Tibial artery (tissue), 4 donors: ENCODE measurements around the gene OGFOD2.

ENCODE experiments used
- DNase-seq, 2 donors: peaks; one replicate each; pipeline ENCODE4 v3.0.0-alpha.2; 2019
- H3K27ac ChIP-seq, 2 donors: fragments of 200-600 bp; sonication (generic) in 1 of 2; 1 replicate in 1 of 2; 2 replicates in 1 of 2; pipeline ENCODE4 v1.5.1; 2018 to 2019; ENCODE audit warnings: mild to moderate bottlenecking in 1 of 2
- H3K27me3 ChIP-seq, 2 donors: fragments of 200-600 bp; sonication (generic) in 1 of 2; one replicate each; pipeline versions ENCODE4 v1.5.1 to v1.6.0; 2016 to 2019
- H3K36me3 ChIP-seq, 3 donors: fragments of 200-600 bp; sonication (generic) in 2 of 3; one replicate each; pipeline ENCODE4 v1.5.1; 2016 to 2019; ENCODE audit warnings: mild to moderate bottlenecking in 2 of 3
- H3K4me1 ChIP-seq, 4 donors: fragments of 200-600 bp; sonication (generic) in 2 of 4; 1 replicate in 3 of 4; 2 replicates in 1 of 4; pipeline ENCODE4 v1.5.1; 2016 to 2019
- H3K4me3 ChIP-seq, 2 donors: fragments of 200-600 bp; sonication (generic) in 1 of 2; 1 replicate in 1 of 2; 2 replicates in 1 of 2; pipeline ENCODE4 v1.5.1; 2018 to 2019; ENCODE audit warnings: mild to moderate bottlenecking in 2 of 2
- H3K9me3 ChIP-seq, 3 donors: fragments of 200-600 bp; sonication (generic) in 1 of 3; one replicate each; pipeline ENCODE4 v1.5.1; 2016 to 2019
- intact Hi-C: fragments of 100-400 bp; cut with DNase I; formaldehyde crosslinking; loops from one replicate; pipeline ENCODE4 v1.15.0; 2023; ENCODE audit warnings: low total_unique reads
- TF ChIP-seq, protein P1 (sequence below), 2 experiments: fragments of 200-600 bp in 1 of 2; fragments of 450-650 bp in 1 of 2; IDR thresholded peaks; one replicate each; pipeline ENCODE4 v1.5.1; 2017 to 2019; ENCODE audit warnings: antibody characterized with exemption in 2 of 2, mild to moderate bottlenecking in 1 of 2, moderate library complexity in 1 of 2

OGFOD2 gene

DNA sequence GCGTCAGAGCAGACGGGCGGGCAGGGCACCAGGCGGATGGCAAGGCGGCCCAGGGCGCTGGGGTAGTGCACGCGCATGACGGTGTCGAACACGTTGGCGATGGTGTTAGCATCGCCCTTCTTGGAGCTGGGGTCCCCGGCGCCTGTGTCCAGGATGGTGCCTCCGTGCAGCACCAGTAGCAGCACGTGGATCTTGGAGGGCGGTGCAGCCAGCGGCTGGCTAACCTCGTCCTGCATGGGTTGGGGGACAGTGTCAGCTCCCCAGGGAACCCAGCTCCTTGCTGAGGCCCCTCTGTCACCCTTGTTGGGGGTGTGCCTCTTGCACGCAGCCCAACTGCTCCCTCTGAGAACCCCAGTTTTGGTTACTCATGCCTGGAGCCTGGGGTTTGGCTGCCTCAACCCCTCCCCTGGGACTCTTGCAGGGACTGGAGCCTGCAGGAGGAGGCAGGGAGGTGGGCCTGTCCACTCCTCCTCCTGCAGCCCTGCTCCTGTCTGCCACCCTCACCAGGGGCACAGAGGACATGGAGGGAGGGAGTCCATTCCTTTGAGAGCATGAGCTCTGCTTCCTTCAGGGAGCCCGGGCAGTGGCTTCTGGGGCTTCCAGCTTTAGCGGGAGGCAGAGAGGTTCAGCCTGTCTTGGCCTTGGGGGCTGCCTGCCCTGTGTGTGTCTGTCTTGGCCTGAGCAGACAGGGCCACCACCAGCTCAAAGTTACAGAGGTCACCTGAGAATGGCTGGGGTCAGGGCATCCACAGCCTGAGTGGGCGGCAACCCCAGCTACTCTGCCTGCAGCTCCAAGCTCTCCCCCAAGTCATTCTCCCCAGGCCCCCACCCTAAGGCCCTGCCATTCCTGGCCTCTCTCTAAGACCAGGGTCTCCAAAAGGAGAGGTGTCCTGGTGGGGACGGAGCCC is 22.6 kb downstream of the OGFOD2 start:
- no peak overlapping the region for H3K27ac ChIP-seq
- H3K36me3 ChIP-seq, result peaks cover 0 to 20% (median 4%) of the 10 kb centered on the region in 3 donors
- TF ChIP-seq, protein P1, sequence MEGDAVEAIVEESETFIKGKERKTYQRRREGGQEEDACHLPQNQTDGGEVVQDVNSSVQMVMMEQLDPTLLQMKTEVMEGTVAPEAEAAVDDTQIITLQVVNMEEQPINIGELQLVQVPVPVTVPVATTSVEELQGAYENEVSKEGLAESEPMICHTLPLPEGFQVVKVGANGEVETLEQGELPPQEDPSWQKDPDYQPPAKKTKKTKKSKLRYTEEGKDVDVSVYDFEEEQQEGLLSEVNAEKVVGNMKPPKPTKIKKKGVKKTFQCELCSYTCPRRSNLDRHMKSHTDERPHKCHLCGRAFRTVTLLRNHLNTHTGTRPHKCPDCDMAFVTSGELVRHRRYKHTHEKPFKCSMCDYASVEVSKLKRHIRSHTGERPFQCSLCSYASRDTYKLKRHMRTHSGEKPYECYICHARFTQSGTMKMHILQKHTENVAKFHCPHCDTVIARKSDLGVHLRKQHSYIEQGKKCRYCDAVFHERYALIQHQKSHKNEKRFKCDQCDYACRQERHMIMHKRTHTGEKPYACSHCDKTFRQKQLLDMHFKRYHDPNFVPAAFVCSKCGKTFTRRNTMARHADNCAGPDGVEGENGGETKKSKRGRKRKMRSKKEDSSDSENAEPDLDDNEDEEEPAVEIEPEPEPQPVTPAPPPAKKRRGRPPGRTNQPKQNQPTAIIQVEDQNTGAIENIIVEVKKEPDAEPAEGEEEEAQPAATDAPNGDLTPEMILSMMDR (IDR thresholded peaks at IDR 0.05), result no peak
- H3K27me3 ChIP-seq, result no peaks in the 10 kb centered on the region
- intact Hi-C loops, result no loop called here
- no peaks in the 10 kb centered on the region for H3K9me3 ChIP-seq
- H3K4me3 ChIP-seq, result no peak overlapping the region
- no peak for DNase-seq
- peaks cover 0 to 14% (median 0%) of the 10 kb centered on the region in 4 donors for H3K4me1 ChIP-seq

DNA sequence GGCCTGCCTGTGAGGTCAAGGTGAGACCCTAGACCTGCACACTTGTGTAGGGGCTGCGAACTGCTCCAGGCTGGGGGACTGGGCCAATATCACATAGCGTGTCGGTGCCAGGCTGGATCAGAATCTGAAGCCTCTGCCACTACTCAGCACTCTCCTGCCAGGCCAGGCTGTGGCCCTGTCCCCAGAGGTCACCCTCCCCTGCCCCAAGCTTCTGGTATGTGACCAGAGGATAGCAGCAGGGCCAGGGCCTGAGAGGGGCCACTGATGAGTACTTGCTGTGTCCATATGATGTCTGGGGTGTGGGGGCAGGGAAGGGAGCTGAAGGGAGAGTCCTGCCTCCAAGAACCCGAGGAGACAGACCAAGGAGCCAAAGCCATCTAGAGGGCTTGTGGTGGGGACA is 23.3 kb downstream of the OGFOD2 start:
- no peak overlapping the region for H3K27ac ChIP-seq
- no peaks in the 10 kb centered on the region for H3K27me3 ChIP-seq
- DNase-seq, result no peak
- no peaks in the 10 kb centered on the region for H3K9me3 ChIP-seq
- intact Hi-C loops, result no loop called here
- TF ChIP-seq, protein P1 (IDR thresholded peaks at IDR 0.05), result no peak
- no peak overlapping the region for H3K4me3 ChIP-seq
- H3K4me1 ChIP-seq, result peaks cover 0 to 14% (median 0%) of the 10 kb centered on the region in 4 donors
- peaks cover 0 to 20% (median 4%) of the 10 kb centered on the region in 3 donors for H3K36me3 ChIP-seq

DNA sequence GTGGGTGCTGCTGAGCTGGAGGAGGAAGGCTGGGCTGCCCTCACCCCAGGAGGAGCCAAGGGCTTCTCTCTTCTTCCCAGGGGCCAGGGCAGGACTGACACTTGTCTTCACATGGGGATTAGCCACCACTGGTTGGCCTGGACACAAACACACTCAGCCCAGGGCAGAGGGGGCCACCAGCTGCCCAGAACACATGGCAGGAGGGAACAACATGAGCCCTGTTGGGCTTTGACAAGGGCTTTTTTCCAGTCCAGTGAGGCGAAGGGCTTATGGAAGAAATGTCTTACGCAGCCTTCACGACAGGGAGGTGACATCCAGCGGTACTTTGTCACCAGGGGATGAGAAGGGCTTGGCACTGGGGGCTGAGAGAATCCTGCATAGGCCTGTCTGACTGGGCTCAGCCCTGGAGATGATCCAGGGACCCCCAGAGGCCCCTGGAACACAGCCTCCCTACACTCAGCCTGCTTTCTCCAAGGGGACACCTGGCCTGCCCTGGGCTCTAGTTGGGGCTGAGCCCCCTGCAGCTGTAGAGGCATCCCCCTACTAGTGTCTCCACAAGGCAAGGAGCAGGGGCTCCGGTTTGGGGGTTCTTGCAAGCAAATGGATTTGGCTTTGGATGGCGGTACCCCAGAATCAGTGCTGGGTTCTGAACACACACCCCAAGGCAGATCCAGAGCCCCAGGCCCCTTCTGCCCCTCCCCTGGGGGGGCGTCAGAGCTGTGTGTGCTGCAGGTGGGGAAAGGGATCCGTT is 24.3 kb downstream of the OGFOD2 start:
- TF ChIP-seq, protein P1 (IDR thresholded peaks at IDR 0.05), result no peak
- intact Hi-C loops, result no loop called here
- peaks cover 0 to 24% (median 7%) of the 10 kb centered on the region in 3 donors for H3K36me3 ChIP-seq
- no peaks in the 10 kb centered on the region for H3K9me3 ChIP-seq
- no peak for DNase-seq
- peaks cover 0 to 14% (median 0%) of the 10 kb centered on the region in 4 donors for H3K4me1 ChIP-seq
- no peaks in the 10 kb centered on the region for H3K27me3 ChIP-seq
- no peak overlapping the region for H3K27ac ChIP-seq
- H3K4me3 ChIP-seq, result no peak overlapping the region

DNA sequence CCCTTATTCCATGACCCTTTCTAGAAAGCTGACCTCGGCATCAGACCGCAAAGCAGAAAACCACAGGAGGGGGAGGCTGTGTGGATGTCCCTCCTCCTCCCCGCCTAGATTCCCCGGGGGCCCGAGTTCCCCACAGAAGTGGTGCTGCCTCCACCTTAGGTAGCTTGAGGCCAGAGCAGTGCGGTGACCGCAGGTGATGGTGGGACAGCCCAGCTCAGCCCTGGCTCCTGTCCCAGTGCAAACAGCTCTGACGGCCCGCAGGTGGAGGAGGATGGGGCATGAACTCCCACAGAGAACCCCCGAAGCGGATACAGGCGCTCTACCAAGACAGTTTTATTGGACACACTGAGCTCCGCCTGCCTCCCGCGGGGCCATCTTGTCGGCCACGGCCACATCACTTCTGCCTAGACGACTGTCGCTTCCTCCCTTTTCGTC is 25.0 kb downstream of the OGFOD2 start:
- intact Hi-C loops, result no loop called here
- H3K27me3 ChIP-seq, result no peaks in the 10 kb centered on the region
- H3K4me1 ChIP-seq, result peaks cover 0 to 13% (median 0%) of the 10 kb centered on the region in 4 donors
- TF ChIP-seq, protein P1 (IDR thresholded peaks at IDR 0.05), result no peak
- H3K27ac ChIP-seq, result no peak overlapping the region
- peaks cover 0 to 31% (median 12%) of the 10 kb centered on the region in 3 donors for H3K36me3 ChIP-seq
- no peak for DNase-seq
- H3K4me3 ChIP-seq, result no peak overlapping the region
- H3K9me3 ChIP-seq, result no peaks in the 10 kb centered on the region

DNA sequence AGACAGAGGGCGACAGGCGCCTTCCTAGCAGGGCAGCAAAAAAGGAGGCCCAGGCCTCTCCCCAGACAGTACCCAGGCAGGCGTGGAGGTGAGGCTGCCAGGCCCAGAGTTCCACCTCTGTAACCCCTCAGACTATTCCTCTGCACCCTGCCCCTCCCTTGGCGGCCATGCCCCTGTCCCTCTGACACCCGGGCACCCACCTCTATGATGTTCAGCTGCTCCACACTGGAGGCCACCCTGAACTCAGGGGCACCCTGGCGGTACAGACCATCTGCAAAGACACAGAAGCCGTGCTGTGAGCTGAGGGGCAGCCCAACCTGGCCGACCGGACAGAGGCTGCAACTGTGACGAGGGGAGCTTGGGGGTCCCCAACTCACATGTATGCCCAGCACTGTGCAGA is 25.5 kb downstream of the OGFOD2 start:
- no peak overlapping the region for H3K4me3 ChIP-seq
- TF ChIP-seq, protein P1 (IDR thresholded peaks at IDR 0.05), result no peak
- H3K4me1 ChIP-seq, result peaks cover 0 to 7% (median 0%) of the 10 kb centered on the region in 4 donors
- no peaks in the 10 kb centered on the region for H3K27me3 ChIP-seq
- no peak overlapping the region for H3K27ac ChIP-seq
- intact Hi-C loops, result no loop called here
- no peaks in the 10 kb centered on the region for H3K9me3 ChIP-seq
- DNase-seq, result no peak
- peaks cover 0 to 36% (median 12%) of the 10 kb centered on the region in 3 donors for H3K36me3 ChIP-seq
